HG02798 (cell line): Measurements from ENCODE around the gene CD300LF.
A peak's percentile ranks its signal among the peaks of the same experiment; 100 is the strongest.

Source experiments
- ATAC-seq: cut with Tn5 transposase; IDR thresholded peaks from one replicate; pipeline ENCODE4 v1.9.1; 2021; ENCODE audit warnings: mild to moderate bottlenecking; ENCODE audit not compliant: unreplicated experiment, poor library complexity

The CD300LF gene

DNA sequence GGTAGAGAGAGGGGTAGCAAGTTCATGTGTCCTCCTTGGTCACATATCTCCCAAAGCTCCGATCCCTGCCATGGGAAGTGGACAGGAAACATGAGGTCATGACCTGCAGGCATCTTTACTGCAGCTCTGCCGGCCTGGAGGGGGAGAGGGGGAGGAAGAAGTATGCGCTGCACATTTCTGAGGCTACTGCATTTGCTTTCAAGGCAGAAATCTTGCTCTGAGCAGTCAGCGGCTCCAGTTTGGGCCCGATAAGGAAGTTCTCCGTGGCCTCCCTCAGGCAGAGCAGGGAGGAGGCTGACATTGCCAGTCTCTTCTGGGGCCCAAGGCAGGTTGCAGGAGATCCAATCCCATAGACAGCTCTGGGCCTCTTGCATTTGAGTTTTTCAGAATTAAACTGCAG is 34.2 kb upstream of the CD300LF start:
- no peak for ATAC-seq

DNA sequence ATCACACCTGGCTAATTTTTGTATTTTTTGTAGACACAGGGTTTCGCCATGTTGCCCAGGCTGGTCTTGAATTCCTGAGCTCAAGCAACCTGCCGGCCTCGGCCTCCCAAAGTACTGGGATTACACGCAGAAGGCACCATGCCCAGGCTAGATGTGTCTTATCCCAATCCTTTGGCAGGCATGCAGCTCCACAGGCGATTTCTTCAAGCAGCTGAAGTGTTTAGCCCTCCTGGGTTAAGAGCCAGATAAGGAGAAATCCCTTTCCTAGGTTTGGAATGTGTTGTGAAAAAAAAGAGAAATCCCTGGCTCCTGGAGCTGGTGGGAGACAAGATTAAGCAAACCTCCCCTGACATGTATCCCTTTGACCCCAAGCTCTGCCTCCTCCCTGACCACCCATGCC is 33.7 kb upstream of the CD300LF start:
- ATAC-seq: no peak

DNA sequence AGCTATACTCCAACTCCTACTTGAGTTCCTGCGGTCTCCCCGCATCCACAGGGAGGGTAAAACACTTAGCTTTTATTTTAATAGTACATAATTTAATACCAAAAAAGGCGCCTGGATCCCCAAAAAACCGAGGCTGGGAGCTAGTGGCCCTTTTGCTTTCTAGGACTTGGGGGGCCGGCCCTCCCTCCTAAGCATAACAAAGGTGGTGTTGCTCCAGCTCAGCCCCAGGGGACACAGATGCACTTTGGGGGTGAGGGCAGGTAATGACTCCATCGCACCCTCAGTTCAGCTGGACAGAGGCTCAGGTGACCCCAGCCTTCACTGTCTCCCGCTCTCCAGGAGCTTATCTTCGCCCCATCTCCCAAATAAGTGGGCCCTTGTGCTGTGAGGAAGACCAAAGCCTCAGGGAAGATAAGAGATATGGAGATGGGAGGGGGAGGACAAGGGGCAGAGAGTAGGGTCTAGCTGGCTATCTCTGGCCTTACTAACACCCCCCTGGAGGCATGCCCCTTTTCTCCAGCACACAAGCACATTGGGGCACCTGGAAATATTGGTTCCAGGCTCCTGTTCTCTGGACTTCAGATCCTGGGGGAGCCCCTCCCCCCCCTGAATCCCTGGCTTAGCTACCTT is 32.9 kb upstream of the CD300LF start:
- ATAC-seq: no peak

DNA sequence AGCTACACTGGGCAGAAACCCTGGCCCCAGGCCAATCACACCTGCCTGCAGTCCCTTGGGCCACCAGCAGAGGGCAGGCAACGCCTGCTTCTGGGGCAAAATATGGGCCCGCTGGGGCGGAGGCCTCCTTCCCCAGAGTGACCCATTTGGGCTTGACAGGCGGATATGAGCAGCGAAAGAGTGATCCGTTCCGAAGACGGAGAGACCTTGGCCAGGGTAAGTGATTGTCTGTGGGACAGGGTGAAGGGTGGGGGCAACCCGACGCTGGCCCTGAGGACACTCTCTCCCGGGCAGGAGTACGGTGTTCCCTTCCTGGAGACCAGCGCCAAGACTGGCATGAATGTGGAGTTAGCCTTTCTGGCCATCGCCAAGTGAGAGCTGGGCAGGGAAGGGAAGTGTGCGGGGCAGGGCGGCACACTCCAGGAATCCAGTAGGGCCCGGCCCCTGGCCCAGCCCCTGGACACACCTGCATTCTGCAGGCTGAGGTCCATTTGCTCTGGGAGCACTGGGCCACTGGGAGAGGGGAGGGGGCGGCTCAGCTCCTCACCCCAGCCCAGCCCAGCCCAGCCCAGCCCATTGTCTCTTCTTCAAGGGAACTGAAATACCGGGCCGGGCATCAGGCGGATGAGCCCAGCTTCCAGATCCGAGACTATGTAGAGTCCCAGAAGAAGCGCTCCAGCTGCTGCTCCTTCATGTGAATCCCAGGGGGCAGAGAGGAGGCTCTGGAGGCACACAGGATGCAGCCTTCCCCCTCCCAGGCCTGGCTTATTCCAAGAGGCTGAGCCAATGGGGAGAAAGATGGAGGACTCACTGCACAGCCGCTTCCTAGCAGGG is 32.2 kb upstream of the CD300LF start:
- ATAC-seq: no peak

DNA sequence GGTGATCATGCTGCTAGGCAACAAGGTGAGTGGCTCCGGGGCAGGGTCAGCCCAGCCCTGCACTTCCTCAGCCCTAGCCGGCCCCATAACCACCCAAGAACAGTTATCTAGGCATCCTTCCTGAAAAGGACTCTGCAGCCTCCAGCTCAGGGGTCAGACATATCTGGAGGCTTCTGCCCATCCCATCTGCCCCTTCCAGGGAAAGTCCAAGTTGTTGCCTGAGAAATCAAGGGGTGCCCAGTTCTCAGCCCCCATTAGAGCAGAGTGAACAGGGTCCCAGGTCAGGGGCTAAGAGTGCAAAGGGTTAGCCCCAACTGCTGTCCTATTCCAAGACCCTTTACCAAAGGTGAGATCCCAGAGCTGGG is 31.6 kb upstream of the CD300LF start:
- no peak for ATAC-seq

DNA sequence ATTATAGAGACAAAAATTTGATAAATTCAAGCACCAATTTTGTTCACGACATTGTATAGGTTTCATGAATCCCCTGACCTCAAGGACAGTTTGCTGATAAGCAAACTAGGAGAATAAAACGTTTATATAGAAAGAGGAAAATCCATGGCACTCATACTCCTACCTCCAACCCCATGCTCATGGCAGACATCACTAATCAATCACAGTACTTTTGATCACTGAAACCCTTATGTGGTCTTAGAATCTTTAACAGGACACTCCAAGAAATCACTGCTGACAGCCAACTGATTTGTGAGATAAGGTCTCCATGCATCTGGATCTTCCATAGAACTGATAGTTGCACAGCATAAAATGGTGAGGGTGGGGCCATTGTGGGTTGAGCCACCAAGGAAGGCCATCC is 31.0 kb upstream of the CD300LF start:
- no peak for ATAC-seq

DNA sequence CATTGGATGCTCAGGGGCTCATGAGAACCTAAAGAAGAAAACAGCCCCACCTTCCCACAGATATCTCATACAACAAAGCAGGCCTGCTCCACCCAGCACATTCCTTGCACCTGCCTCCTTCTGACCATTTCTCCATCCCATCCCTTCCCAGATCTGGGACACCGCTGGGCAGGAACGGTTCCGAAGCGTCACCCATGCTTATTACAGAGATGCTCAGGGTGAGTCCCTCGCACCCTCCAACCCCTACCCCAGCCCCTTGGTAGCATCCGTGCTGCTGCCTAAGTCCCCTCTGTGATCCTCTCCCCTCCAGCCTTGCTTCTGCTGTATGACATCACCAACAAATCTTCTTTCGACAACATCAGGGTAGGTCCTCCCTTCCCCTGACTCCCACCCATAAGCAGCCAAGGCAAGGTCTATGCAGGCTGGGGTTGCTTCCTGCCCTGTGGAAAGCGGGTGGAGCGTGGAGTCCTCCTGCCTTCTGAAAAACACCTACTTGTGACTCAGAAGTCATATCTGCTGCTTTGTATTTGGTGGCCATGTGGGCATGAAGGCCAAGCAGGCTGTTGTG is 30.3 kb upstream of the CD300LF start:
- no peak for ATAC-seq

DNA sequence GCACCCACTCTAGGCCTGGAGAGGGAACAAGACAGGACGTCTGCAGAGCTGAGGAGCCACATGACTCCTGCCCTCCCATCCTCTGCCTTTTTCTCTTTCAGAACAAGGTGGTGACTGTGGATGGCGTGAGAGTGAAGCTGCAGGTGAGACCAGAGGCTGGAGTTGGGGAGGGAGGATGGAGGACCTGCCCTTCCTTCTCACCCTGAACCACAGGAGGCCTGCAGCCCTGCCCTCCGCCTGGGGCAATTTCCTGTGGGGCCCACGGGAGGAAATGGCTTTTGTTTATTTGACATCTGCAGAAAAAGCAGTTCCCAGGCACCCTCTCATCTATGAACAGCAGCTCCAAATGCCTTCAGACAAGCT is 29.4 kb upstream of the CD300LF start:
- ATAC-seq: peak; percentile 35

DNA sequence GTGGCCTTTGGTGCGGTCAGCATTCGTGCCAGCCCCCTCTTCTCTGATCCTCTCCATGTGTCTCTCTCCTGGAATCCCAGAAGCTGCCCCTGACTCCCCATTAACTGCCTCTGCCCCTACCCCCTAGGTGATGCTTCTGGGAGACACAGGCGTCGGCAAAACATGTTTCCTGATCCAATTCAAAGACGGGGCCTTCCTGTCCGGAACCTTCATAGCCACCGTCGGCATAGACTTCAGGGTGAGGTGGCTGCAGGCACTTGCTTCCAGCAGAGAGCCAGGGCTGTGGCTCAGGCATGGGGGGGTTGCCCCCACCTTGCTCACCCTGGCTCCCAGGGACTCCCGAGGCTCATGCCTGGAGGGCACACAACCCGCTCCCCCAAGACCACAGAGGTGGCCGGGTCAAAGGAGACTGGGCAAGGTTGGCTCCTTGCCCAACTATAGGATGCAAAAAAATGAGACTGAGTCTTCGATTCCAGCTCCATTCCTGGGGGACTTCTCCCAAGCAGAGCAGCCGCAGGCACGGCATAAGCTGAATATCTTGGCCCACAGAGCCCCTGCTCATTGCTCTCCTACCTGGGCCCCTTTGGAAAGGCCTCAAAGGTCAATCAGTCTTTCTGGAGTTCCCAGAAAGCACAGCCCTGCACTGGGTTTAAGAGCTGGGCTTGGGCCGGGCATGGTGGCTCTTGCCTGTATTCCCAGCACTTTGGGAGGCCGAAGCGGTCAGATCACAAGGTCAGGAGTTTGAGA is 28.1 kb upstream of the CD300LF start:
- no peak for ATAC-seq

DNA sequence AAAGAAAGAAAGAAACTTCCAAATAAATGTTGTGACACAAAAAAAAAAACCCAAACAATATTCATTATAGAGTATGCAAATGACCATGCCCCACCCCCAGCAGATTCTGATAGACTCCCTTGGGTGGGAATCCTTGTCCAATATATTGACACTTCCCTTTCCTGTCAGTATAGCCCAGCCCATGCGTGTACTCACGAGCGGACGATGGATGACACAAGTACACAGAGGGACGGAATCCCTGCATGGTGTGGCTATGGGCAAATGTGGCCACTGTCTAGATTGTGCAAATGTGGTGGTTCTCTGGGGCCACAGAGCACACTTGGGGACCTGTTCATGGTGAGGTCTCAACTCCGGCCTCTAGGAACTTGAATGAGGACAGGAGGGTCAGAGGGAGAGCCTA is 27.4 kb upstream of the CD300LF start:
- ATAC-seq: no peak

DNA sequence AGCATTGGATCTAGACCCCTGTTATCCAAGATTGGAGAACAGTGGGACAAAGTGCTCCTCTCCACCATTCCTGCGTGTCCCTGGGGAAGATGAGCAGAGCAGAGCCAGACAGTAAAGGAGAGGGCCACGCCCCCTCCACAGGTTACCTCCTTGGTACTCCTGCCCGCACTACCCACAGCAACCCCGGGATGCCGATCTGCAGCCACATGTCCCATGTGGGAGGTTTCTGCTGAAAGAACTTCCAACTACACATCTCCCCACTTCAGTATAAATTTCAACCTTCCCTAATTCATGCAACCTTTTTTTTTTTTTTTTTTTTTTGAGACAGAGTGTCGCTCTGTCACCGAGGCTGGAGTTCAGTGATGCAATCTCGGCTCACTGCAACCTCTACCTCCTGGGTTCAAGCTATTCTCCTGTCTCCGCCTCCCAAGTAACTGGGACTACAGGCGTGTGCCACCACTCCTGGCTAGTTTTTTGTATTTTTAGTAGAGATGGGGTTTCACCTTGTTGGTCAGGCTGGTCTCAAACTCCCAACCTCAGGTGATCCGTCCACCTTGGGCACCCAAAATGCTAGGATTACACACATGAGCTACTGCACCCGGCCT is 26.6 kb upstream of the CD300LF start:
- no peak for ATAC-seq

DNA sequence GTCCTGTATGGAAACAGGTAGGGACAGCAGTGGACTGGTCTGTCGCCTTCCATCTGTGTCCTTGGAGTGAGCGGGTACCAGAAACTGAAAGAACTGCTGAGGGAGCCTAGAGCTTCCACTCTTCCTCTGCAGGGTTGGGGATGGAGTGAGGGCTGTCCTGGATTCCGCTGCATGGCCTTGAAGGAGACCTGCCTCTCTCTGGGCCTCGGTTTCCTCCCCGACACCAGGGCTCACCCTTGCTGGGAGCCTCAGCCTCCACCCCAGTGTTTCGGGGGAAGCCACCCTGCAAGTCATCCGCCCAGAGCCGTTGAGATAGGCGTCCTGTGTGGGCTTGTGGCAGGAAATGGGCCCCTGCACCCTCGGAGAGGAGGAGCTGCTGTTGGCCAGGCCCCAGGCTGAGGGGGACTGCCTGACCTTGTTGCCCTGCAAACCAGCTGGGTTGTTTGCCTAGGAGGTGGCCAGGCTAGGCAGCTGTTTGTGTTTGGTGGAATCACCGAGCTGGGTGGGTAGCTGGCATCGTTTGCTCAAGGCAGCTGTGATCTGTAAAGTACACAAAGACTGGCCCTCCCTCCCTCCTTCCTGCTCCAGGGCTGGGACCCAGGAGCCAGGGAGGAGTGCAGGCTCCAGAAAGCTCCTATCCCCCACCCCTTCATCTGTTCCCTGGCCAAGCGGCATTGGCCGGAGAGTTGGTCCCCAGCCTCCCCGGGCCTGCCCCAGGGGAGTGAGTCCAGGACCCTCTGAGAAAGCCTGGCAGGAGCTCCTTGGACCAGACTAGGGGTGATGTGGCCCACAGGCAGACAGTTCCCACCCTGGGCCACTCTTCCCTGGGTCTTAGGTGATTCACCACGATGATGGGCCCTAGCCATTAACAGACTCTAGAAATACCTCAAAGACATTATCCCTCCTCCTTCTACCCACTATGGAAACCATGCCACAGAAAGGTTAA is 25.6 kb upstream of the CD300LF start:
- ATAC-seq: peak; percentile 47

DNA sequence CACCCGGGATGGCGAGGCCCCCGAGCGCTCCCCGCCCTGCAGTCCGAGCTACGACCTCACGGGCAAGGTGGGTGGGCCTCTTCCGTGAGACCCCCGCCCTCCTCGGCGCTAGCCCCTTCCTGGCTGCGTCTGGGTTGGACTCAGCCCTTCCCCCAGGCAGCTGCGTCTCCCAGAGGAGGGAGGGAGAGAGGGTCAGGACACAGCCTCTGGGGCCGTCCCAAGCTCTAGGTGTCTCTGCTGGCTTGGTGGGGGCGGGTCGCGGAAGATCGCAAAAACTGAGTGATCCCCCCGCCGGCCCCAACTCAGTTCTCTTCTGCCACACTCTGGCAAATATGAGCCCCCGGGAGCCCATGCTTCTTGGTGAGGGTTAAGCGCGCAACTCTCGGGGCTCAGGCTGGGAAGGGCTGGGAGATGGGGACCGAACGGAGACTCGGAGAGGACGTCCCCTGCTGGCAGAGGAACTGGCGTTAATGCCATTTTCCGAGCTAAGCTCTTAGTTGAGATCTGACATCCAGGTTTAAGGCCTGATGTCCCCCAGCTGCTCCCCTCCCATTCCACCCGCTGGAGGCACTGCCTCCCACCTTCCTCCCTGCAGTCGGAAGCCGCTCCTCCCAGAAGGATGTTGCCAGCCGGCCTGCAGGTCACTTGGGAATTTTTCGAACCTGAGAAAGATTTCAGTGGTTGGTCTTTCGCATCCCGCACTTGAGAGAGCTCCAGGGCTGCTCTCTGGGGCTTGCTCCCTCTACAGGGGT is 24.8 kb upstream of the CD300LF start:
- ATAC-seq: peak; percentile 2

DNA sequence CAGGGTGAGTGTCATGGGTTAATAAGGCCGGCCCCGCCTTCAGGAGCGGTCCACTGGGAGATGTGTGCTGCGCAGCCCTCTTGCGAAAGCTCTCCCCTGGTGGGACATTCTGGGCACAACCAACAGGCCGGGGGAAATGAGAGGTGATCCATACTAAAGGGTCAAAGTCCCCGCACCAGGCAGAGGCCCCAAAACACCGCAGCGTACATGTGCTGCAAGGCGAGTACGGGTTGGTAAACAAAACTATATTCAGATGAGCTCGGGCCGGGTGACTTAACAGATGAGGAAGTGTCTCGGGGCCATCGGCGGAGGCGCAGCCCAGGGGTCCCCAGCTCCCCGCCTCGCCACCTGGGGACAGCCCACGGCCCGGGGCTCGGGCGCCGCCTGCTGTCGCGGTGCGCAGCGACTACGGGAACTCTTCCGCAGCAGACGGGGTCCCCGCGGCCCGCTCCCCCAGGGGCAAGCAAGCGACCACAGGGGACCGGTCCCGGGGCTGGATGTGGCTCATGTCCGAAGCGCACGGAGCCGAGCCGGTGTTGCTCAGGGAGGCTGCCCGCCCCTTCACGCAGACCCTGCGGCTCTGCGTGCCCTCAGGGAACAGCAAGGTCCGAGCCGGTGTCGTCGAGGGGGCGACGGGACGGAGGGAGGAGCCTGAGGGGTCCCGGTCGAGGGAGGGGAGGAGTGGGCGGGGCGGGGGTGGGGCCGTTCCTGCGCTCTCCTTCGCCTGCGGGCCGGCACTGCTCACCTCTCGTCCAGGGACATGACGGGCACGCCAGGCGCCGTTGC is 24.0 kb upstream of the CD300LF start, which contains the start of gene RAB37:
Gene RAB37 (plus strand): TSS at position 744 of the 786 bp plus-strand sequence. CDS start 17 bp downstream, at position 761.
- peak; percentile 38 for ATAC-seq

DNA sequence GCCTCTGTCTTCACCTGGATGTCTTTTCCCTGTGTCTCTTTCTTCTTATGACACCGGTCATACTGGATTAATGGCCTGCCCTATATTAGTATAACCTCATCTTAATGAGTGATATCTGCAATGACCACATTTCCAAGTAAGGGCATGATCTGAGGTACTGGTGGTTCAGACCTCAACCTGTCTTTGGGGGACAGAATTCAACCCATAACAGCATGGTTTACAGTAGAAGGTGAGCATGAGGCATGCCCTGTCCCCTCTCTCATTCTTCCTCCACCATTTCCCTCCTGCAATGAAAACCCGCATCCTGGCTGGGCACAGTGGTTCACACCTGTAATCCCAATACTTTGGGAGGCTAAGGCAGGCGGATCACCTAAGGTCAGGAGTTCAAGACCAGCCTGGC is 21.5 kb upstream of the CD300LF start:
- no peak for ATAC-seq

DNA sequence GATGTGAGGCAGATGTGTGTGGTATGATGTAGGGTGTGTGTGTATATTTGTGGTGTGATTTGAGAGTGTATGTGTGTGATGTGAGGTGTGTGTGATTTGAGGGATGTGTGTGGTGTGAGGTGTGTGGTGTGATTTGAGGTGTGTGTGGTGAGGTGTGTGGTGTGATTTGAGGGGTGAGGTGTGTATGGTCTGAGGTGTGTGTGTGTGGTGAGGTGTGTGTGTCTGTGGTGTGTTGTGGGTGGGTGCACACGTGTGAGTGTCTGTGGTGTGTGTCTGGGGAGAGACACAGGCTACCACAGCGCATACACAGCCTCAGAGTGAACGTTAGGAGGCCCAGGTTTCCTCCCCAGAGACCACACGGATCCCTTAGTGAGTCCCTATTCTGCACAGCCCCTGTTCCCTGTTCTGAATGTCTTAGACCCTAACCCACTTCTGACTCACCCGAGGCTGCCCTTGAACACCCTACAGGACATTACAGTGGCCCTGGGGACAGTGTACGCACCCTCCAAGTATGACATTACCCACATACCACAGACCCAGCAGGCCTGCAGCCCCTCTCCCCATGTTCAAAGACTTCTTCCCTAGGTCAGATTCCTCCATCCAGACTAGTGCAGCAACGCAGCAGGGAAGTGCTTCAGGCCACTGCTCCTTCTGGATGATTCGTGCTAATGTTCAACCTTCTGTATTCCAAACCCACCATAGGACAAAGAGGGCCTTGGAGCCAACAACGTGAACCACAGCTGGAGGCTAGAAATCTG is 20.8 kb upstream of the CD300LF start:
- no peak for ATAC-seq
